ENCODE data around the gene PI4KA. TPM values are rescaled to one million over a fixed set of nuclear protein-coding genes. Genes with fewer than 3 reads are reported as not detected.
"Not testable (repeated sequence)": the region's sequence is repeated elsewhere in the genome, so short reads cannot be mapped to it uniquely, and the experiment has no call there.

Gene PI4KA
- total RNA-seq, 1 experiment from 2014 or later: 71.6 TPM

GRCh38 chr22:20720692-20721408, 137.8 kb downstream of the PI4KA start:
- no peaks in the 10 kb centered on the region for H3K36me3 ChIP-seq (ENCODE audit: insufficient read depth, low read length, poor library complexity, severe bottlenecking)
- DNase-seq (ENCODE audit: low spot score): no peak
- H3K27me3 ChIP-seq (replicated peaks; ENCODE audit: insufficient read depth, low read depth, low read length, poor library complexity): no peaks in the 10 kb centered on the region
- H3K27ac ChIP-seq (ENCODE audit: low read depth, low read length, poor library complexity, severe bottlenecking): no peak overlapping the region
- H3K9me3 ChIP-seq (ENCODE audit: low read depth, low read length, poor library complexity, severe bottlenecking): no peaks in the 10 kb centered on the region
- no TSS peak for BruUV-seq (replicated peaks)
- no peak for TF ChIP-seq CTCF (conservative IDR thresholded peaks at IDR 0.05; ENCODE audit: low read depth, low read length)
- TF ChIP-seq EZH2 (IDR thresholded peaks at IDR 0.05; ENCODE audit: borderline replicate concordance, low read depth, low read length, poor library complexity, severe bottlenecking): no peak
- ChIA-PET CTCF (no interaction called here), POLR2A (ENCODE audit: low non-redundant PET) (no interaction called here)
- H3K4me3 ChIP-seq (ENCODE audit: low read depth, low read length, poor library complexity, severe bottlenecking): no peak overlapping the region
- no peaks in the 10 kb centered on the region for H3K4me1 ChIP-seq (ENCODE audit: insufficient read depth, low read length, poor library complexity, severe bottlenecking)
- intact Hi-C loops (cut with micrococcal nuclease; ENCODE audit: unreplicated experiment): no loop called here

- POLR2A ChIA-PET (ENCODE audit: low non-redundant PET); H3K4me1 ChIP-seq (ENCODE audit: insufficient read depth, low read length, poor library complexity, severe bottlenecking); CTCF ChIA-PET; H3K4me3 ChIP-seq (ENCODE audit: low read depth, low read length, poor library complexity, severe bottlenecking); H3K36me3 ChIP-seq (ENCODE audit: insufficient read depth, low read length, poor library complexity, severe bottlenecking); H3K27me3 ChIP-seq (replicated peaks; ENCODE audit: insufficient read depth, low read depth, low read length, poor library complexity); BruUV-seq (replicated peaks); H3K27ac ChIP-seq (ENCODE audit: low read depth, low read length, poor library complexity, severe bottlenecking); H3K9me3 ChIP-seq (ENCODE audit: low read depth, low read length, poor library complexity, severe bottlenecking); intact Hi-C loops (cut with micrococcal nuclease; ENCODE audit: unreplicated experiment); DNase-seq (ENCODE audit: low spot score): not testable (repeated sequence)
Observed at GRCh38 chr22:20718727-20719126, 139.9 kb downstream of the PI4KA start.

GRCh38 chr22:20717981-20718380, 140.6 kb downstream of the PI4KA start:
- H3K4me3 ChIP-seq (ENCODE audit: low read depth, low read length, poor library complexity, severe bottlenecking); H3K36me3 ChIP-seq (ENCODE audit: insufficient read depth, low read length, poor library complexity, severe bottlenecking); DNase-seq (ENCODE audit: low spot score); H3K9me3 ChIP-seq (ENCODE audit: low read depth, low read length, poor library complexity, severe bottlenecking); H3K27me3 ChIP-seq (replicated peaks; ENCODE audit: insufficient read depth, low read depth, low read length, poor library complexity); CTCF ChIA-PET; BruUV-seq (replicated peaks); intact Hi-C loops (cut with micrococcal nuclease; ENCODE audit: unreplicated experiment); H3K27ac ChIP-seq (ENCODE audit: low read depth, low read length, poor library complexity, severe bottlenecking); H3K4me1 ChIP-seq (ENCODE audit: insufficient read depth, low read length, poor library complexity, severe bottlenecking); POLR2A ChIA-PET (ENCODE audit: low non-redundant PET): not testable (repeated sequence)

- H3K4me1 ChIP-seq (ENCODE audit: insufficient read depth, low read length, poor library complexity, severe bottlenecking); H3K27ac ChIP-seq (ENCODE audit: low read depth, low read length, poor library complexity, severe bottlenecking); BruUV-seq (replicated peaks); CTCF ChIA-PET; H3K9me3 ChIP-seq (ENCODE audit: low read depth, low read length, poor library complexity, severe bottlenecking); H3K4me3 ChIP-seq (ENCODE audit: low read depth, low read length, poor library complexity, severe bottlenecking); intact Hi-C loops (cut with micrococcal nuclease; ENCODE audit: unreplicated experiment); POLR2A ChIA-PET (ENCODE audit: low non-redundant PET); H3K36me3 ChIP-seq (ENCODE audit: insufficient read depth, low read length, poor library complexity, severe bottlenecking); DNase-seq (ENCODE audit: low spot score); H3K27me3 ChIP-seq (replicated peaks; ENCODE audit: insufficient read depth, low read depth, low read length, poor library complexity): not testable (repeated sequence)
Observed at GRCh38 chr22:20717213-20717866, 141.3 kb downstream of the PI4KA start.

- H3K36me3 ChIP-seq (ENCODE audit: insufficient read depth, low read length, poor library complexity, severe bottlenecking); DNase-seq (ENCODE audit: low spot score); H3K9me3 ChIP-seq (ENCODE audit: low read depth, low read length, poor library complexity, severe bottlenecking); H3K27me3 ChIP-seq (replicated peaks; ENCODE audit: insufficient read depth, low read depth, low read length, poor library complexity); H3K4me1 ChIP-seq (ENCODE audit: insufficient read depth, low read length, poor library complexity, severe bottlenecking); intact Hi-C loops (cut with micrococcal nuclease; ENCODE audit: unreplicated experiment); H3K27ac ChIP-seq (ENCODE audit: low read depth, low read length, poor library complexity, severe bottlenecking); H3K4me3 ChIP-seq (ENCODE audit: low read depth, low read length, poor library complexity, severe bottlenecking); POLR2A ChIA-PET (ENCODE audit: low non-redundant PET); CTCF ChIA-PET; BruUV-seq (replicated peaks): not testable (repeated sequence)
Observed at GRCh38 chr22:20713116-20713515, 145.5 kb downstream of the PI4KA start.

GRCh38 chr22:20709966-20710365, 148.6 kb downstream of the PI4KA start:
- not testable (repeated sequence) for BruUV-seq (replicated peaks); H3K9me3 ChIP-seq (ENCODE audit: low read depth, low read length, poor library complexity, severe bottlenecking)

More at GRCh38 chr22:20709966-20710365, 148.6 kb downstream of the PI4KA start:
- H3K27me3 ChIP-seq (replicated peaks; ENCODE audit: insufficient read depth, low read depth, low read length, poor library complexity); POLR2A ChIA-PET (ENCODE audit: low non-redundant PET); H3K4me3 ChIP-seq (ENCODE audit: low read depth, low read length, poor library complexity, severe bottlenecking); H3K4me1 ChIP-seq (ENCODE audit: insufficient read depth, low read length, poor library complexity, severe bottlenecking); DNase-seq (ENCODE audit: low spot score); CTCF ChIA-PET; H3K27ac ChIP-seq (ENCODE audit: low read depth, low read length, poor library complexity, severe bottlenecking); H3K36me3 ChIP-seq (ENCODE audit: insufficient read depth, low read length, poor library complexity, severe bottlenecking); intact Hi-C loops (cut with micrococcal nuclease; ENCODE audit: unreplicated experiment): not testable (repeated sequence)
